ENCODE data around the gene OVOL2.

Gene OVOL2

GRCh38 chr20:18018100-18018499, 39.6 kb downstream of the OVOL2 start:
- H3K4me2 ChIP-seq (ENCODE audit: low read length, poor library complexity, severe bottlenecking): no peak overlapping the region
- H3K4me1 ChIP-seq (ENCODE audit: control insufficient read depth, insufficient read depth, low read depth, low read length): no peaks in the 10 kb centered on the region
- H3K4me3 ChIP-seq (ENCODE audit: insufficient read depth in 1 of 2, low read depth in 1 of 2, low read length in 2 of 2): no peak overlapping the region
- no peak overlapping the region for H3K27ac ChIP-seq (ENCODE audit: low read length, poor library complexity, severe bottlenecking)
- 76% methylated on average over 10 of the region's 10 CpGs for WGBS
- DNase-seq: no peak
- H3K18ac ChIP-seq (ENCODE audit: low read depth in 1 of 2, low read length in 2 of 2): no peak overlapping the region
- H3K14ac ChIP-seq (ENCODE audit: low read length in 2 of 2): no peak overlapping the region
- H3K9ac ChIP-seq (ENCODE audit: low read length): no peak overlapping the region
- H3K4ac ChIP-seq (ENCODE audit: low read depth in 1 of 2, low read length in 2 of 2): no peak overlapping the region
- H2AFZ ChIP-seq (ENCODE audit: low read depth, low read length): no peak overlapping the region
- H2BK120ac ChIP-seq (ENCODE audit: low read depth, low read length): no peak overlapping the region
- H3K27me3 ChIP-seq (ENCODE audit: control insufficient read depth in 1 of 2, insufficient read depth in 1 of 2, low read length in 2 of 2): peaks cover 18 to 37% of the 10 kb centered on the region in 2 experiments
- no peak overlapping the region for H4K91ac ChIP-seq (ENCODE audit: low read length)
- no peak overlapping the region for H2BK12ac ChIP-seq (ENCODE audit: low read length in 2 of 2)
- H3K36me3 ChIP-seq (ENCODE audit: control insufficient read depth in 1 of 2, insufficient read depth in 2 of 2, low read depth in 1 of 2, low read length in 2 of 2): no peaks in the 10 kb centered on the region
- H2BK15ac ChIP-seq (ENCODE audit: low read depth, poor library complexity, severe bottlenecking): no peak overlapping the region
- H2AK5ac ChIP-seq (ENCODE audit: low read length, severe bottlenecking): no peak overlapping the region
- H3K79me1 ChIP-seq (replicated peaks; ENCODE audit: low read length, poor library complexity, severe bottlenecking): no peaks in the 10 kb centered on the region
- no peaks in the 10 kb centered on the region for H3K9me3 ChIP-seq (ENCODE audit: control insufficient read depth, low read length)
- H2BK5ac ChIP-seq (ENCODE audit: low read depth, low read length, poor library complexity, severe bottlenecking): no peak overlapping the region
- H3K23ac ChIP-seq (ENCODE audit: low read length in 2 of 2): no peak overlapping the region
- H4K8ac ChIP-seq (ENCODE audit: low read length): no peak overlapping the region

DNA sequence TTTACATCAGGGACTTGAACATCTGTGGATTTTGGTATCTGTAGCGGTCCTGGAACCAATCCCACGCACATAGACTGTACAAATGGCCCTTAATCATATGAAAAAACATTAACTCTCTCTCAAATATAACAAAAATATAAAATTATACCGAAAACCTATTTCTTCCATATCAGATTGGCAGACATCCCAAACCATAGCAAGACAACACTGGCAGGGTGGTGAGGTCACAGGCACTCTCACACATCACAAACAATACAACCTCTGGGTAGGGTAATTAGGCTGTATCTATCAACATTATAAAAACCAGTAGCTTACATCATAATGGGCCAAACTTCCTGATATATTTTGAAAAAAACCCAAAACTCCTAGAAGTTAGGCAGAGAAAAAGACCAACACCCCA, 40.9 kb downstream of the OVOL2 start:
- Histone ChIP-seq H4K91ac (ENCODE audit: low read length) (no peak overlapping the region), H2BK12ac (ENCODE audit: low read length in 2 of 2) (no peak overlapping the region), H3K4me1 (ENCODE audit: control insufficient read depth, insufficient read depth, low read depth, low read length) (no peaks in the 10 kb centered on the region), H3K18ac (ENCODE audit: low read depth in 1 of 2, low read length in 2 of 2) (no peak overlapping the region), H2BK15ac (ENCODE audit: low read depth, poor library complexity, severe bottlenecking) (no peak overlapping the region), H2AFZ (ENCODE audit: low read depth, low read length) (no peak overlapping the region), H3K27ac (ENCODE audit: low read length, poor library complexity, severe bottlenecking) (no peak overlapping the region), H3K79me1 (replicated peaks; ENCODE audit: low read length, poor library complexity, severe bottlenecking) (no peaks in the 10 kb centered on the region), H3K9me3 (ENCODE audit: control insufficient read depth, low read length) (no peaks in the 10 kb centered on the region), H3K9ac (ENCODE audit: low read length) (no peak overlapping the region), H3K27me3 (ENCODE audit: control insufficient read depth in 1 of 2, insufficient read depth in 1 of 2, low read length in 2 of 2) (peaks cover 18 to 36% of the 10 kb centered on the region in 2 experiments), H3K4me3 (ENCODE audit: insufficient read depth in 1 of 2, low read depth in 1 of 2, low read length in 2 of 2) (no peak overlapping the region), H3K23ac (ENCODE audit: low read length in 2 of 2) (no peak overlapping the region), H3K36me3 (ENCODE audit: control insufficient read depth in 1 of 2, insufficient read depth in 2 of 2, low read depth in 1 of 2, low read length in 2 of 2) (no peaks in the 10 kb centered on the region), H3K4me2 (ENCODE audit: low read length, poor library complexity, severe bottlenecking) (no peak overlapping the region), H3K4ac (ENCODE audit: low read depth in 1 of 2, low read length in 2 of 2) (no peak overlapping the region), H2BK120ac (ENCODE audit: low read depth, low read length) (no peak overlapping the region), H4K8ac (ENCODE audit: low read length) (no peak overlapping the region), H2AK5ac (ENCODE audit: low read length, severe bottlenecking) (no peak overlapping the region), H2BK5ac (ENCODE audit: low read depth, low read length, poor library complexity, severe bottlenecking) (no peak overlapping the region), H3K14ac (ENCODE audit: low read length in 2 of 2) (no peak overlapping the region)
- 96% methylated on average over 3 of the region's 3 CpGs for WGBS
- no peak for DNase-seq

GRCh38 chr20:18014411-18014810, 43.3 kb downstream of the OVOL2 start:
- H3K79me1 ChIP-seq (replicated peaks; ENCODE audit: low read length, poor library complexity, severe bottlenecking): no peaks in the 10 kb centered on the region
- no peak overlapping the region for H3K14ac ChIP-seq (ENCODE audit: low read length in 2 of 2)
- H3K4ac ChIP-seq (ENCODE audit: low read depth in 1 of 2, low read length in 2 of 2): no peak overlapping the region
- no peak overlapping the region for H2BK120ac ChIP-seq (ENCODE audit: low read depth, low read length)
- no peaks in the 10 kb centered on the region for H3K4me1 ChIP-seq (ENCODE audit: control insufficient read depth, insufficient read depth, low read depth, low read length)
- H3K18ac ChIP-seq (ENCODE audit: low read depth in 1 of 2, low read length in 2 of 2): no peak overlapping the region
- no peak for DNase-seq
- no peak overlapping the region for H2BK15ac ChIP-seq (ENCODE audit: low read depth, poor library complexity, severe bottlenecking)
- H3K23ac ChIP-seq (ENCODE audit: low read length in 2 of 2): no peak overlapping the region
- no peak overlapping the region for H4K8ac ChIP-seq (ENCODE audit: low read length)
- H3K36me3 ChIP-seq (ENCODE audit: control insufficient read depth in 1 of 2, insufficient read depth in 2 of 2, low read depth in 1 of 2, low read length in 2 of 2): no peaks in the 10 kb centered on the region
- no peak overlapping the region for H2BK5ac ChIP-seq (ENCODE audit: low read depth, low read length, poor library complexity, severe bottlenecking)
- no peak overlapping the region for H2AFZ ChIP-seq (ENCODE audit: low read depth, low read length)
- H3K27me3 ChIP-seq (ENCODE audit: control insufficient read depth in 1 of 2, insufficient read depth in 1 of 2, low read length in 2 of 2): peaks cover 12 to 25% of the 10 kb centered on the region in 2 experiments
- 94% methylated on average over 6 of the region's 6 CpGs for WGBS
- no peak overlapping the region for H3K4me3 ChIP-seq (ENCODE audit: insufficient read depth in 1 of 2, low read depth in 1 of 2, low read length in 2 of 2)
- no peak overlapping the region for H3K9ac ChIP-seq (ENCODE audit: low read length)
- H4K91ac ChIP-seq (ENCODE audit: low read length): no peak overlapping the region
- no peak overlapping the region for H3K27ac ChIP-seq (ENCODE audit: low read length, poor library complexity, severe bottlenecking)
- no peak overlapping the region for H3K4me2 ChIP-seq (ENCODE audit: low read length, poor library complexity, severe bottlenecking)
- H2AK5ac ChIP-seq (ENCODE audit: low read length, severe bottlenecking): no peak overlapping the region
- H3K9me3 ChIP-seq (ENCODE audit: control insufficient read depth, low read length): no peaks in the 10 kb centered on the region
- no peak overlapping the region for H2BK12ac ChIP-seq (ENCODE audit: low read length in 2 of 2)

DNA sequence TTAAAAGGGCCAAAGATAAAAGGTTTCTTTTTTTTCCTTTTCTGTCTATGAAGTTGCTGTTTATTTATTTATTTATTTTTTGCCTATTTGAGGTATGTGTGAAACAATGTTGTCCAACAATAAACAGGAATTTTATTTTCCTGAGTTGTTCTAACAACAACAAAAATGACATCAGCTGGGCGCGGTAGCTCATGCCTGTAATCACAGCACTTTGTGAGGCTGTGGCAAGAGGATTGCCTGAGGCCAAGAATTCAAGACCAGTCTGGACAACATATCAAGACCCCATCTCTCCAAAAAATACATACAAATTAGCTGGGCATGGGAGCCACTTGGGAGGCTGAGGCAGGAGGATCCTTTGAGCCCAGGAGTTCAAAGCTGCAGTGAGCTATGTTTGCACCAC, 44.8 kb downstream of the OVOL2 start:
- Histone ChIP-seq H2AK5ac (ENCODE audit: low read length, severe bottlenecking) (no peak overlapping the region), H3K4me2 (ENCODE audit: low read length, poor library complexity, severe bottlenecking) (no peak overlapping the region), H3K9ac (ENCODE audit: low read length) (no peak overlapping the region), H2BK15ac (ENCODE audit: low read depth, poor library complexity, severe bottlenecking) (no peak overlapping the region), H3K79me1 (replicated peaks; ENCODE audit: low read length, poor library complexity, severe bottlenecking) (no peaks in the 10 kb centered on the region), H3K18ac (ENCODE audit: low read depth in 1 of 2, low read length in 2 of 2) (no peak overlapping the region), H4K91ac (ENCODE audit: low read length) (no peak overlapping the region), H2BK12ac (ENCODE audit: low read length in 2 of 2) (no peak overlapping the region), H3K4ac (ENCODE audit: low read depth in 1 of 2, low read length in 2 of 2) (no peak overlapping the region), H3K36me3 (ENCODE audit: control insufficient read depth in 1 of 2, insufficient read depth in 2 of 2, low read depth in 1 of 2, low read length in 2 of 2) (no peaks in the 10 kb centered on the region), H4K8ac (ENCODE audit: low read length) (no peak overlapping the region), H3K4me1 (ENCODE audit: control insufficient read depth, insufficient read depth, low read depth, low read length) (peaks cover under 1% of the 10 kb centered on the region), H3K4me3 (ENCODE audit: insufficient read depth in 1 of 2, low read depth in 1 of 2, low read length in 2 of 2) (no peak overlapping the region), H2BK5ac (ENCODE audit: low read depth, low read length, poor library complexity, severe bottlenecking) (no peak overlapping the region), H2AFZ (ENCODE audit: low read depth, low read length) (no peak overlapping the region), H3K23ac (ENCODE audit: low read length in 2 of 2) (no peak overlapping the region), H2BK120ac (ENCODE audit: low read depth, low read length) (no peak overlapping the region), H3K14ac (ENCODE audit: low read length in 2 of 2) (no peak overlapping the region), H3K9me3 (ENCODE audit: control insufficient read depth, low read length) (no peaks in the 10 kb centered on the region), H3K27ac (ENCODE audit: low read length, poor library complexity, severe bottlenecking) (no peak overlapping the region), H3K27me3 (ENCODE audit: control insufficient read depth in 1 of 2, insufficient read depth in 1 of 2, low read length in 2 of 2) (peaks cover 0 to 11% of the 10 kb centered on the region in 2 experiments)
- 100% methylated on average over 2 of the region's 2 CpGs for WGBS
- no peak for DNase-seq

Measured in mesenchymal stem cell (in vitro differentiated cells and primary cell).